ENCODE data around the gene ACTG1. TPM values are rescaled to one million over a fixed set of nuclear protein-coding genes. Genes with fewer than 3 reads are reported as not detected.

ACTG1 gene
- total and polyA plus RNA-seq, 9 of the 15 experiments (the other 6 are each of a cell fraction or from before 2014, with no cell fraction given): 224 to 1,775 (median 568) TPM

GRCh38 chr17:81493198-81494038 lies 19.2 kb downstream of the ACTG1 start (continued):
- TF ChIP-seq BRF2 (IDR thresholded peaks at IDR 0.05; ENCODE audit: borderline replicate concordance, insufficient read depth, insufficient read length) (no peak), MBD2 (IDR thresholded peaks at IDR 0.05; ENCODE audit: borderline replicate concordance, low read depth) (peak; percentile 38; the same call in 1 of the 2 replicates), POLR2B (IDR thresholded peaks at IDR 0.05; ENCODE audit: low read depth, partially characterized antibody) (peak; percentile 38)

GRCh38 chr17:81492706-81493105 lies 19.9 kb downstream of the ACTG1 start:
- no TSS peak for BruUV-seq (replicated peaks)
- Histone ChIP-seq H3K4me3 (no peak overlapping the region), H3K79me2 (ENCODE audit: control insufficient read depth, insufficient read depth, low read length) (peaks cover 7% of the 10 kb centered on the region; the same call in 1 of the 3 replicates), H3K9me3 (replicated peaks; ENCODE audit: control insufficient read depth, insufficient read depth, low read depth, low read length) (no peaks in the 10 kb centered on the region), H3K36me3 (ENCODE audit: control insufficient read depth, insufficient read depth, low read length) (no peaks in the 10 kb centered on the region), H3K4me1 (replicated peaks in 1 of 2; ENCODE audit: control insufficient read depth in 2 of 2, insufficient read depth in 2 of 2, low read length in 2 of 2) (peaks cover 3 to 44% of the 10 kb centered on the region in 2 experiments; a peak in 4 of 5 replicates), H3K27ac (ENCODE audit: extremely low read depth, low read depth, low read length) (no peak overlapping the region), H3K27me3 (ENCODE audit: control insufficient read depth in 2 of 2, insufficient read depth in 2 of 2, low read length in 2 of 2) (no peaks in the 10 kb centered on the region), H3K4me2 (ENCODE audit: insufficient read depth, low read length) (no peak overlapping the region), H3K9ac (ENCODE audit: insufficient read depth in 1 of 2, low read depth in 2 of 2, low read length in 2 of 2) (no peak overlapping the region), H2AFZ (ENCODE audit: low read depth, low read length) (no peak overlapping the region), H4K20me1 (replicated peaks; ENCODE audit: control insufficient read depth, insufficient read depth, low read length) (no peaks in the 10 kb centered on the region), H3K9me1 (ENCODE audit: control insufficient read depth, insufficient read depth, low read length) (no peaks in the 10 kb centered on the region)
- ATAC-seq (no peak), FAIRE-seq (no peak), DNase-seq (ENCODE audit: extremely low read depth in 1 of 4, low spot score in 3 of 4) (no peak)
- POLR2A ChIA-PET: interaction anchor here (0.6 to 4.3 kb wide), 2 partner anchors 14 to 178 kb away, joined by 3 to 46 read pairs; no protein-coding TSS in a partner anchor
- WGBS (ENCODE audit: insufficient coverage, low coverage, missing lambda C conversion rate): 65% methylated on average over 6 of the region's 9 CpGs
- CTCF ChIA-PET (ENCODE audit: low intra/inter-chr PET ratio): no interaction called here
- in situ Hi-C loops (cut with MboI): no loop called here
- intact Hi-C loops (cut with micrococcal nuclease): no loop called here
- no peak for TF ChIP-seq TBL1XR1 (IDR thresholded peaks at IDR 0.05; ENCODE audit: low read length in 2 of 2)
- no peak for TF ChIP-seq TSHZ1 (CRISPR knock-in tag; IDR thresholded peaks at IDR 0.05)
- no peak for TF ChIP-seq FOXP4 (CRISPR knock-in tag; IDR thresholded peaks at IDR 0.05; ENCODE audit: borderline replicate concordance)
- no peak for TF ChIP-seq NUFIP1 (IDR thresholded peaks at IDR 0.05; ENCODE audit: partially characterized antibody)
- TF ChIP-seq NBN (IDR thresholded peaks at IDR 0.05; ENCODE audit: low read depth): no peak
- no peak for TF ChIP-seq PRPF4 (IDR thresholded peaks at IDR 0.05; ENCODE audit: insufficient read depth, low read depth, low read length, poor library complexity, severe bottlenecking)
- no peak for TF ChIP-seq E2F3 (CRISPR knock-in tag; IDR thresholded peaks at IDR 0.05)

Data from K562 (cell line).